GM06990 (cell line): Measurements from ENCODE around the gene ZNF500.

ENCODE experiments used
- DNase-seq: peaks from one replicate; pipeline ENCODE4 v3.0.0-alpha.2; 2011; ENCODE audit not compliant: insufficient read length; ENCODE audit errors: extremely low read depth
- H3K27me3 ChIP-seq: replicated peaks from 2 replicates; pipeline ENCODE4 v1.6.0; 2011; ENCODE audit warnings: low read length; ENCODE audit not compliant: control insufficient read depth, insufficient read depth
- H3K36me3 ChIP-seq: 2 replicates; pipeline ENCODE4 v1.5.1; 2011; ENCODE audit warnings: low read length; ENCODE audit not compliant: control insufficient read depth, insufficient read depth
- H3K4me3 ChIP-seq: replicated peaks from 2 replicates; pipeline ENCODE4 v1.5.1; 2011; ENCODE audit warnings: low read depth, mild to moderate bottlenecking, control low read depth, low read length
- TF ChIP-seq, protein P1 (sequence below): IDR thresholded peaks from 2 replicates; pipeline ENCODE4 v1.5.1; 2011; ENCODE audit warnings: low read length, control low read depth, mild to moderate bottlenecking, inconsistent platforms; ENCODE audit not compliant: insufficient read depth, poor library complexity, severe bottlenecking

The ZNF500 gene

DNA sequence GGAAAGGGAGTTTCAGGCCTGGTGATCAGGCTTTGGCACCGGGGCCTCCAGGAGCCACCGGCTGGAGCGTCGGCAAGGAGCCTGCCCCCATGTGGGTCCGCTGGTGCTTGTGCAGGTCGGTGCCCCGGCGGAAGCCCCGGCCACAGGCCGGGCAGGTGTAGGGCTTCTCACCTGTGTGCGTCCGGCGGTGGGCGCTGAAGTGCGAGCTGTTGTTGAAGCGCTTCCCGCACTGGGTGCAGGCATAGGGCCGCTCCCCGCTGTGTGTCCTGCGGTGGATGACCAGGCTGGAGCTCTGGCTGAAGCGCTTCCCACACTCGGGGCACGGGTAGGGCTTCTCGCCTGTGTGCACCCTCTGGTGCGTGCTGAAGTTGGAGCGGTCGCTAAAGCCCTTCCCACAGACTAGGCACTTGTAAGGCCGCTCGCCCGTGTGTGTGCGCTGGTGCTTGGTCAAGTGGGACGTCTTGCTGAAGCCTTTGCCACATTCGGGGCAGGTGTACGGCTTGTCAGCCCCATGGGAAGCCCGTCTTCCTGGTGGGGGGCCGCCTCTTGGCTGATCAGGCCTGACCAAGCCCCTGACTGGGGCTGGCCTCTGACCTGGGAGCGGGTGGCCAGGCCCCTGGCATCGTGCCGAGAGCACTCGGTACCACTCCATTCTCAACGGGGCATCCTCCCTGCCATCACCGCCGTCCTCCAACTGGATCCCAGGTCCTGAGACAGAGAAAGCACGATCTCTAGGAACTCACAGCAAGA is 14.4 kb downstream of the ZNF500 start:
- no peak for DNase-seq
- Histone ChIP-seq H3K36me3 (peaks cover 31% of the 10 kb centered on the region), H3K27me3 (no peaks in the 10 kb centered on the region), H3K4me3 (no peak overlapping the region)
- TF ChIP-seq, protein P1, sequence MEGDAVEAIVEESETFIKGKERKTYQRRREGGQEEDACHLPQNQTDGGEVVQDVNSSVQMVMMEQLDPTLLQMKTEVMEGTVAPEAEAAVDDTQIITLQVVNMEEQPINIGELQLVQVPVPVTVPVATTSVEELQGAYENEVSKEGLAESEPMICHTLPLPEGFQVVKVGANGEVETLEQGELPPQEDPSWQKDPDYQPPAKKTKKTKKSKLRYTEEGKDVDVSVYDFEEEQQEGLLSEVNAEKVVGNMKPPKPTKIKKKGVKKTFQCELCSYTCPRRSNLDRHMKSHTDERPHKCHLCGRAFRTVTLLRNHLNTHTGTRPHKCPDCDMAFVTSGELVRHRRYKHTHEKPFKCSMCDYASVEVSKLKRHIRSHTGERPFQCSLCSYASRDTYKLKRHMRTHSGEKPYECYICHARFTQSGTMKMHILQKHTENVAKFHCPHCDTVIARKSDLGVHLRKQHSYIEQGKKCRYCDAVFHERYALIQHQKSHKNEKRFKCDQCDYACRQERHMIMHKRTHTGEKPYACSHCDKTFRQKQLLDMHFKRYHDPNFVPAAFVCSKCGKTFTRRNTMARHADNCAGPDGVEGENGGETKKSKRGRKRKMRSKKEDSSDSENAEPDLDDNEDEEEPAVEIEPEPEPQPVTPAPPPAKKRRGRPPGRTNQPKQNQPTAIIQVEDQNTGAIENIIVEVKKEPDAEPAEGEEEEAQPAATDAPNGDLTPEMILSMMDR: no peak

DNA sequence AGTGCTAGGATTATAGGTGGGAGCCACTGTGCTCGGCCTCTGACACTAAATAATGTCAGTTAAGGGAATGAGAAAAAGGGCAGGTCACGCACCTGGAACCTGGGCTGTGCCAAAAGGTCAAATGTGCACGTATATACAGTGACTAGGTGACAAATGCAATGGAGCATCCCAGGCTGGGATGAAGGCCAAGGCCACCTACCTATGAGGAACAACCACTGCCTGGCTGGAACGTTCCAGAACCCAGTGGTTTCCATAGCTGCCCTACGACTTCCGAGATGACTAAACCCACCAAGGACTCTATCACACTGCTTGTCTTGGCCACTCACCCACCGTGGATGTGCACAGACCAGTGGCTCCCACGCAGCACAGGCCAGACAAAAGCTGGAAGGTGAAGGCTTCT is 16.1 kb downstream of the ZNF500 start:
- TF ChIP-seq, protein P1: no peak
- H3K36me3 ChIP-seq: peaks cover 30% of the 10 kb centered on the region
- no peak for DNase-seq
- no peaks in the 10 kb centered on the region for H3K27me3 ChIP-seq
- H3K4me3 ChIP-seq: no peak overlapping the region

DNA sequence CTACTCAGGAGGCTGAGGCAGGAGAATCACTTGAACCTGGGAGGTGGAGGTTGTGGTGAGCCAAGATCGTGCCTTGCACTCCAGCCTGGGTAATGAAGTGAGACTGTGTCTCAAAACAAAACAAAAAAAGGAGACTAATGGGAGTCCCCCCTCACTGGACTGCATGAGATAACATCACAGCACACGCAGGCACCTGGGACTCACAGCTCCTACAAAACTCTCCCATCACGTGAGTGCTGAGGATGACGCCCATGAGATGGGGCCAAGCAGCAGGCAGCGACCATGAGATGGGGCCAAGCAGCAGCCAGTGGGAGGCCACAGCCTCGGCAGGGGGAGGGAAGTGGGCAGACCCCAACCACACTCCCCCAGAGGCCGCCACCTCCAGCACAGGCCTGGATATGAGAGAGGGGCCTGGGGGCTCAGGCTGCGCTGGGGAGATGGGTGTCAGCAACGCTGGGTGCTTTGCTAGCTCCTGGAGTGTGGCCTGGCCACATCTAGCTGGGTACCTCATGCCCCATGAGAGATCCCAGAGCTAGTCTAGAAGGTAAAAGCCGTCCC is 17.2 kb downstream of the ZNF500 start:
- DNase-seq: no peak
- TF ChIP-seq, protein P1: no peak
- no peak overlapping the region for H3K4me3 ChIP-seq
- H3K27me3 ChIP-seq: no peaks in the 10 kb centered on the region
- peaks cover 25% of the 10 kb centered on the region for H3K36me3 ChIP-seq

DNA sequence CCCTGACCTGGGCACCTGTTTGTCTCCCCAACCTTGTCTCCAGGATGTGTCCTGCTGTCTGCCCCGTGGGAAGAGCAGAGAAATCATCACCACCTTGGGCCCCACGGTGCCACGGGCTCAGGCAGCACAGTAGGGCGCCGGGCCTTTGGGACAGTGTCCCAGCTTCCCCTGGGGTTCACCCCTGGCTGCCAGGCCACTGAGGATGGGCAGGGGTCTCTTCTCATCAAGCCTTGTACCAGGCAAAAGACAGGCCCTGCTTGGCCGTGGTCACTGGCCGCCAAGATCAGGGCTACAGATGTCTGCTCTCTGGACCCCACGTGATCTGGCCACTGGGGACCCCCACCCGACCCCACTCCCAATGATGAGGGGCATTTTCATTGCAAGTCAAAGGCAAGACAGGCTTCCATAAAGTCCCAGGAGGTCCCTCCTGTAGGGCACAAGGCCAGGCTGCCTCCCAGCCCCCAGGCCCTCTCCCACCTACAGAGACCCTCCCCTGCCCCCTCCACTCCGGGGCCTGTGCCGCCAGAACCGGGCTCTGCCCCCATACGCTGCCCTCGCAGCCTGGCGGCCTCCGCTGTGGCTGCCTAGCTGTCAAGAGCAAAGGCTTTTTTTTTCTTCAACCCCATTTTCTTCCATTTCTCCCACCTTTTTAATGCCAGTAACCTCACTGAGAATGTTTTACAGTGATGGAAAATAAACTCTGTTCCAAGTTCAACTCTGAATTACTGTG is 18.1 kb downstream of the ZNF500 start:
- H3K27me3 ChIP-seq: no peaks in the 10 kb centered on the region
- DNase-seq: no peak
- TF ChIP-seq, protein P1: no peak
- peaks cover 22% of the 10 kb centered on the region for H3K36me3 ChIP-seq
- H3K4me3 ChIP-seq: no peak overlapping the region

DNA sequence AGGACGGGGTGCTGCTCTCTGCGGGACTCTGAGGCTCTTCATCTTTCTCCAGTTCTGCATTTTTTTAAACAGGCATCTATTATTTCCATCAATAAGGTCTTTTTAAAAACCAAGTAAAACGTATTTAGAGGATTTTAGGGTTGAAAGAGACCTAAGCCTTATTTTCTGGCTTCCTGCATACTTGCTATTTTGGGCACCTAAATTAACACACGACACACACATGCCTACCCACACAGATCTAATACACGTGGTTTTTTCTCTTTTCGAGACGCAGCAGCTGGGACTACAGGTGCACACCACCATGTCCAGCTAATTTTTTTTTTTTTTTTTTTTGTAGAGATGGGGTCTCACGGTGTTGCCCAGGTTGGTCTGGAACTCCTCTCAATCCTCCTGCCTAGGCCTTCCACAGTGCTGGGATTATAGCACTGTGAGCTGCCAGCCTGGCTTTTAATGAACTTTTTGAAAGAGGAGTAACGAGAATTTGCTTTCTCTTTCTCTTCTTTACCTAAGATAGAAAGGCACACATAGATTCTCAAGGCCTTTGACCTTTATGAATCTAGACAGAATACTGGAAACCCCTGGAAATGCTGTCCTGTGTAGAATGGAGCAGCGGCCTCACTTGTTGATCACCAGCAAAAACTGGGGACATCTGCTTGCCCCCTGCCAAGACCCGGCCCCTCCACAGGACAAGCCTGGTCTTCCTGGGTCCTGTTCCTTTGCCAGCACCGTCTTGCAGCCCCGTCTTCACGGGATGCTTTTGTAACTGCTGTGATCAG is 18.9 kb downstream of the ZNF500 start:
- Histone ChIP-seq H3K27me3 (no peaks in the 10 kb centered on the region), H3K36me3 (peaks cover 19% of the 10 kb centered on the region), H3K4me3 (no peak overlapping the region)
- TF ChIP-seq, protein P1: no peak
- no peak for DNase-seq
